ENCODE data around the gene MIGA1. TPM values are rescaled to one million over a fixed set of nuclear protein-coding genes. Genes with fewer than 3 reads are reported as not detected.

MIGA1 gene, protein sequence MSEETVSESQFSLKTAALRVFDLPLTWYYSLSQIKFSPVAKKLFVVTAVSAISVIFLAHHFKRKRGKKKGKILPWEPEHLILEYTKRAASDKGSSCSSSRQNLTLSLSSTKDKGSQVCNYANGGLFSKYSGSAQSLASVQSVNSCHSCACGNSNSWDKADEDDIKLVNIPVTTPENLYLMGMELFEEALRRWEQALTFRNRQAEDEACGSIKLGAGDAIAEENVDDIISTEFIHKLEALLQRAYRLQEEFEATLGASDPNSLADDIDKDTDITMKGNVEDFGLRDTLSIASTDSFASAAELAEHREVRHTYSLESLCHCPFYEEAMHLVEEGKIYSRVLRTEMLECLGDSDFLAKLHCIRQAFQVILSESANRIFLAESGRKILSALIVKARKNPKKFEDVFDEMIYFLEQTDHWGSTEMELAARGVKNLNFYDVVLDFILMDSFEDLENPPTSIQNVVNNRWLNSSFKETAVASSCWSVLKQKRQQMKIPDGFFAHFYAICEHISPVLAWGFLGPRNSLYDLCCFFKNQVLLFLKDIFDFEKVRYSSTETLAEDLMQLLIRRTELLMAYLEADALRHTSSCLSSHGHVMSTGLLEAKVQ
- total RNA-seq, result 10 to 100 TPM in 1 of 4 donors, 1 to 10 TPM in 3; 3.8 to 12.6 (median 7.5) TPM

DNA sequence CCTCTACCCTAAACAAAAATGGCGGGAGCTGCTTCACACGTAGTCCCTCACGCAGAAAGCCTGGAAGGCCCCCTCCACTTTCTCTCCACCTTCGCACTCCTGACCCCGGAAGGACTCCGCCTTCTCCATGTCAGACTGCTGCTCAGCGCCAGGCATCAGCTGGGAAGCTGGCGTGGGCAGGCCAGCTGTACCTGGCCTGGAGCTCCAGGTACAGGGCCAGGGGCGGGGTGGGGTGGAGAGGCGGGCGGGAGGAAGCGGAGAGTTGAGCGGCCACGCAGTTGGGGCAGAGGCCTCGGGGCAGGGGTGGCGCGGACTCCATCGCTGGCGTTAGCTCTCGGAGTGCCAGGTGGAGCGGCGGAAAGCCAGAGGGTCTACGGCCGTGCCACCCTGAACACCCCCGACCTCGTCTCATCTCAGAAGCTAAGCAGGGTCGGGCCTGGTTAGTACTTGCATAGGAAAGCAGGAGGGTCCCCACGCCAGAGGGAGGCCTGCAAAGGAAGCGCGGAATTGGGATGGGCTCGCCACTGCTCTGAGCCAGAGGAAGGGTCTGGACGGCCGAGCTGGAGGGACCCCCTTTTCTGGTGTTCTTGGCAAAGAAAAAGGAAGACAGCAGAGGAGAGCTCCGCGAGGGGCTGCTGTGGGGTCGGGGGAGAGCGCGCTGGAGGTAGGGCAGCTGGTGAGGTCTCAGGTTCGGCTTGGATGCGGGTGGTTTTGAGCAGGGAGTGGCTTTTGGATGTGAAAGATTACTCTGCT is at the start of gene MIGA1:
Gene MIGA1, plus strand, starts transcription at position 121 of the 753 bp plus-strand sequence. CDS start 3,604 bp downstream, outside the sequence.
- TF ChIP-seq, protein P1, sequence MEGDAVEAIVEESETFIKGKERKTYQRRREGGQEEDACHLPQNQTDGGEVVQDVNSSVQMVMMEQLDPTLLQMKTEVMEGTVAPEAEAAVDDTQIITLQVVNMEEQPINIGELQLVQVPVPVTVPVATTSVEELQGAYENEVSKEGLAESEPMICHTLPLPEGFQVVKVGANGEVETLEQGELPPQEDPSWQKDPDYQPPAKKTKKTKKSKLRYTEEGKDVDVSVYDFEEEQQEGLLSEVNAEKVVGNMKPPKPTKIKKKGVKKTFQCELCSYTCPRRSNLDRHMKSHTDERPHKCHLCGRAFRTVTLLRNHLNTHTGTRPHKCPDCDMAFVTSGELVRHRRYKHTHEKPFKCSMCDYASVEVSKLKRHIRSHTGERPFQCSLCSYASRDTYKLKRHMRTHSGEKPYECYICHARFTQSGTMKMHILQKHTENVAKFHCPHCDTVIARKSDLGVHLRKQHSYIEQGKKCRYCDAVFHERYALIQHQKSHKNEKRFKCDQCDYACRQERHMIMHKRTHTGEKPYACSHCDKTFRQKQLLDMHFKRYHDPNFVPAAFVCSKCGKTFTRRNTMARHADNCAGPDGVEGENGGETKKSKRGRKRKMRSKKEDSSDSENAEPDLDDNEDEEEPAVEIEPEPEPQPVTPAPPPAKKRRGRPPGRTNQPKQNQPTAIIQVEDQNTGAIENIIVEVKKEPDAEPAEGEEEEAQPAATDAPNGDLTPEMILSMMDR (IDR thresholded peaks at IDR 0.05), result peak in 1 of 6 experiments; percentile 7
- TF ChIP-seq POLR2A (IDR thresholded peaks at IDR 0.05), result peak in 1 of 4 donors; percentile 20
- Histone ChIP-seq H3K27me3 (no peaks in the 10 kb centered on the region), H3K27ac (peak within 1 kb of the TSS; percentile 77 to 82 (median 80)), H3K4me3 (peak within 1 kb of the TSS; percentile 75 to 88 (median 81)), H3K36me3 (peaks cover 0 to 17% (median 8%) of the 10 kb centered on the region in 3 donors), H3K9me3 (no peaks in the 10 kb centered on the region), H3K4me1 (peaks cover 0 to 33% (median 5%) of the 10 kb centered on the region in 3 donors)
- DNase-seq, result peak; percentile 35
- intact Hi-C loops (cut with DNase I), result no loop called here
- WGBS, 2 donors, result 1 to 2% methylated on average over 17 to 21 of the region's 40 CpGs

DNA sequence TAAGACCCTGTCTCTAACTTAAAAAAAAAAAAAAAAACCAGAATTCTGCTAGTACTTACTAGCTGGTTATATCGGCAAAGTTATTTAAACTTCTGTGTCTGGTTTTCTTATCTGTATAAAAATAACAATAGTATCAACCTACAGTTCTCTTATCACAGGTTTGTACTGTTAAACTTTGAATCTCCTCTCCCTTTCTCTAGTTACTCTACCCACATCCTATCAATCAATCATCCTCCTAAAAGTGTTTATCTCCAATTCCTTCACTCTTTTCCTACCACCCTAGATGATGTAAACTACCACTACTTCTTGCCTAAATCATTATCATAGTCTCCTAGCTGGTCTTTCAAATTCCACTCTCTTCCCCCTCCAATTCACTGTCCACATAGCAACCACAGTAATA is 47.4 kb upstream of the MIGA1 start:
- no peaks in the 10 kb centered on the region for H3K4me1 ChIP-seq
- H3K36me3 ChIP-seq, result peaks cover 0 to 89% (median 0%) of the 10 kb centered on the region in 3 donors
- 83 to 88% methylated on average over 1 of the region's 1 CpG for WGBS, 2 donors
- intact Hi-C loops (cut with DNase I), result no loop called here
- TF ChIP-seq, protein P1 (IDR thresholded peaks at IDR 0.05), result no peak
- TF ChIP-seq POLR2A (IDR thresholded peaks at IDR 0.05), result no peak
- no peaks in the 10 kb centered on the region for H3K27me3 ChIP-seq
- H3K27ac ChIP-seq, result no peak overlapping the region
- DNase-seq, result no peak
- no peaks in the 10 kb centered on the region for H3K9me3 ChIP-seq
- H3K4me3 ChIP-seq, result no peak overlapping the region

DNA sequence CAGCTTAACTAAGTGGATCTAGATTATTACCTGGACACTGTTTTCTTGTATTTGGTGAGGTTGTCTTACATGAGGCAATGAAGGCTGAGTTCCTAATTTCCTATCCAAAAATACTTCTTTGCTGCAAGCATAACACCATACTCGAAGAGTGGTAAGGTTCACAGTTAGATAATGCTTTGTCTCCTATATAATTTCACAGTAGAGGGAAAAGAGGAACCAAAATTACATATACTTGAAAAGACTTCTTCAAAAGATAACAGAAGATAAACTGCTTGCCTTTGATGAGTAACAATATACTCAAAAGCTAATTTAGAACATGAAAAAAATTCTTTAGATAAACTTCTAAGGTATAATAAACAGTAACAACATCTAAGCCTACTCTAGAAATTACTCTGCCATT is 40.2 kb upstream of the MIGA1 start:
- TF ChIP-seq POLR2A (IDR thresholded peaks at IDR 0.05), result no peak
- TF ChIP-seq, protein P1 (IDR thresholded peaks at IDR 0.05), result no peak
- no peak overlapping the region for H3K27ac ChIP-seq
- H3K4me3 ChIP-seq, result no peak overlapping the region
- intact Hi-C loops (cut with DNase I), result no loop called here
- no peak for DNase-seq
- WGBS, 2 donors, result 74 to 94% methylated on average over 1 of the region's 1 CpG
- H3K9me3 ChIP-seq, result no peaks in the 10 kb centered on the region
- H3K4me1 ChIP-seq, result no peaks in the 10 kb centered on the region
- peaks cover 0 to 60% (median 3%) of the 10 kb centered on the region in 3 donors for H3K36me3 ChIP-seq
- H3K27me3 ChIP-seq, result no peaks in the 10 kb centered on the region

DNA sequence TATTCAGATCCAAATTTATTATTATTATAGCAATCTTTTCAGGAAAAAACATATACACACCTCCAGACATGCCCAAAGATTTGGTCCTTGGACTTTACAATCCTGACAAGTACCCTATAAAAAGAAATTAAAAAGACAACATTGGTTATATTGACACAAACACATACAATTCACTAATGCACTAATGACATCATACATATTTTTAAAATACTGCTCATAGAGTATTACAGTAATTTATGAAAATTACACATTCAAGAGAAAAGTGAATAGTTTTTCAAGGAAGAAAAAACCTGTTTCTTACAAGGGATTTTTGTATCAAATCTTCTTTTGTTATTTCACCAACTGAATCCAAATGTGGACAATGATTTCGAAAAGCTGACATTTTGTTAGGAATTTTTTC is 38.1 kb upstream of the MIGA1 start:
- H3K4me3 ChIP-seq, result no peak overlapping the region
- H3K4me1 ChIP-seq, result no peaks in the 10 kb centered on the region
- H3K36me3 ChIP-seq, result peaks cover 0 to 42% (median 3%) of the 10 kb centered on the region in 3 donors
- H3K9me3 ChIP-seq, result no peaks in the 10 kb centered on the region
- no peak for DNase-seq
- 87 to 95% methylated on average over 1 of the region's 1 CpG for WGBS, 2 donors
- intact Hi-C loops (cut with DNase I), result no loop called here
- no peak overlapping the region for H3K27ac ChIP-seq
- TF ChIP-seq, protein P1 (IDR thresholded peaks at IDR 0.05), result no peak
- no peak for TF ChIP-seq POLR2A (IDR thresholded peaks at IDR 0.05)
- no peaks in the 10 kb centered on the region for H3K27me3 ChIP-seq

Measured in esophagus squamous epithelium (tissue), 5 donors.